Liver (tissue), 9 donors: ENCODE data around the gene MUL1. TPM values are rescaled to one million over a fixed set of nuclear protein-coding genes. Genes with fewer than 3 reads are reported as not detected.

ENCODE experiments used
- DNase-seq: peaks from one replicate; pipeline ENCODE4 v3.0.0-alpha.2; 2017; ENCODE audit warnings: low spot score
- H3K27ac ChIP-seq, 2 donors: one replicate each; pipeline ENCODE4 v1.7.0; 2013; ENCODE audit warnings: inconsistent platforms in 2 of 2, low read length in 2 of 2, control low read depth in 1 of 2, low read depth in 1 of 2, mild to moderate bottlenecking in 1 of 2
- H3K27me3 ChIP-seq, 4 donors: one replicate each; pipeline versions ENCODE4 v1.6.1 to v1.7.0; 2013; ENCODE audit warnings: low read length in 3 of 4, inconsistent platforms in 1 of 4, mild to moderate bottlenecking in 1 of 4, moderate library complexity in 1 of 4; ENCODE audit not compliant: control insufficient read depth in 4 of 4, insufficient read depth in 4 of 4
- H3K36me3 ChIP-seq, 4 donors: one replicate each; pipeline versions ENCODE4 v1.6.1 to v1.7.0; 2013; ENCODE audit warnings: low read length in 3 of 4, mild to moderate bottlenecking in 3 of 4, low read depth in 1 of 4, moderate library complexity in 1 of 4; ENCODE audit not compliant: control insufficient read depth in 4 of 4, insufficient read depth in 3 of 4
- H3K4me1 ChIP-seq, 4 donors: one replicate each; pipeline versions ENCODE4 v1.6.1 to v1.7.0; 2013; ENCODE audit warnings: low read length in 3 of 4, mild to moderate bottlenecking in 3 of 4, moderate library complexity in 1 of 4; ENCODE audit not compliant: control insufficient read depth in 4 of 4, insufficient read depth in 4 of 4
- H3K4me3 ChIP-seq, 3 donors: one replicate each; pipeline versions ENCODE4 v1.6.1 to v1.7.0; 2013; ENCODE audit warnings: low read length in 3 of 3, control low read depth in 1 of 3, low read depth in 1 of 3, mild to moderate bottlenecking in 1 of 3
- H3K9ac ChIP-seq, 2 donors: one replicate each; pipeline ENCODE4 v1.7.0; 2013; ENCODE audit warnings: low read length in 2 of 2, mild to moderate bottlenecking in 2 of 2, moderate library complexity in 2 of 2, control low read depth in 1 of 2, low read depth in 1 of 2
- H3K9me3 ChIP-seq, 4 donors: one replicate each; pipeline versions ENCODE4 v1.6.1 to v1.7.0; 2013; ENCODE audit warnings: low read length in 3 of 4; ENCODE audit not compliant: control insufficient read depth in 4 of 4
- EGR1 ChIP-seq, 2 donors: IDR thresholded peaks; 2 replicates each; pipeline ENCODE4 v1.6.1; 2016 to 2018; ENCODE audit warnings: antibody characterized with exemption in 2 of 2, low read depth in 2 of 2
- FOXA1 ChIP-seq: IDR thresholded peaks from 2 replicates; pipeline ENCODE4 v1.6.1; 2016; ENCODE audit warnings: antibody characterized with exemption
- FOXA2 ChIP-seq: IDR thresholded peaks from 2 replicates; pipeline ENCODE4 v1.6.1; 2016; ENCODE audit warnings: antibody characterized with exemption
- GABPA ChIP-seq, 2 donors: IDR thresholded peaks in 1 of 2; conservative IDR thresholded peaks in 1 of 2; 2 replicates each; pipeline ENCODE4 v1.6.1; 2016; ENCODE audit warnings: antibody characterized with exemption in 2 of 2, mild to moderate bottlenecking in 1 of 2, moderate library complexity in 1 of 2
- HNF4A ChIP-seq, 2 donors: conservative IDR thresholded peaks; 2 replicates each; pipeline ENCODE4 v1.6.1; 2016; ENCODE audit warnings: antibody characterized with exemption in 2 of 2, mild to moderate bottlenecking in 2 of 2
- HNF4G ChIP-seq: IDR thresholded peaks from 2 replicates; pipeline ENCODE4 v1.6.1; 2016; ENCODE audit warnings: antibody characterized with exemption
- JUND ChIP-seq, 2 donors: IDR thresholded peaks; 2 replicates each; pipeline ENCODE4 v1.6.1; 2016; ENCODE audit warnings: antibody characterized with exemption in 2 of 2
- NR2F2 ChIP-seq: IDR thresholded peaks from 2 replicates; pipeline ENCODE4 v1.6.1; 2016; ENCODE audit warnings: antibody characterized with exemption
- RAD21 ChIP-seq, 2 donors: IDR thresholded peaks; 2 replicates each; pipeline ENCODE4 v1.6.1; 2016; ENCODE audit warnings: antibody characterized with exemption in 2 of 2, mild to moderate bottlenecking in 2 of 2
- RXRA ChIP-seq, 2 donors: IDR thresholded peaks; 2 replicates each; pipeline ENCODE4 v1.6.1; 2017 to 2018; ENCODE audit warnings: antibody characterized with exemption in 2 of 2, mild to moderate bottlenecking in 1 of 2
- SP1 ChIP-seq: IDR thresholded peaks from 2 replicates; pipeline ENCODE4 v1.6.1; 2018; ENCODE audit warnings: antibody characterized with exemption, mild to moderate bottlenecking
- TAF1 ChIP-seq: conservative IDR thresholded peaks from 2 replicates; pipeline ENCODE4 v1.6.1; 2016; ENCODE audit warnings: antibody characterized with exemption, mild to moderate bottlenecking
- YY1 ChIP-seq: IDR thresholded peaks from 2 replicates; pipeline ENCODE4 v1.6.1; 2016; ENCODE audit warnings: antibody characterized with exemption, mild to moderate bottlenecking
- WGBS: extraction: QIAGEN DNeasy Blood & Tissue Kit; methylation state at CpG from one replicate; pipeline ENCODE4 v1.1.7; 2013; 5-methylcytosine and 5-hydroxymethylcytosine counted together
- polyA plus RNA-seq, 2 donors: library from polyadenylated mRNA; stranded (reverse) in 1 of 2; unstranded in 1 of 2; fragments of 200-250 nt in 1 of 2; fragments of >200 nt in 1 of 2; fragmentation: Nextera tagmentation in 1 of 2; extraction: Ambion mirVana in 1 of 2; gene quantifications; one replicate each; pipeline versions ENCODE4 v1.2.1 to v1.2.3, GENCODE V29; 2013 to 2015
- total RNA-seq, 2 donors: library from RNA; depleted of rRNA; stranded (reverse); fragments of >200 nt; gene quantifications; one replicate each; pipeline ENCODE4 v1.2.3, GENCODE V29; 2014
- TF ChIP-seq, protein P1 (sequence below): IDR thresholded peaks from 2 replicates; pipeline ENCODE4 v1.6.1; 2016; ENCODE audit warnings: antibody characterized with exemption
- TF ChIP-seq, protein P2 (sequence below): fragments of 150-350 bp; IDR thresholded peaks from 2 replicates; pipeline ENCODE4 v1.5.1; 2017; ENCODE audit warnings: improper control_type of control experiment, low read depth, low read length; ENCODE audit not compliant: missing input control
- TF ChIP-seq, protein P3 (sequence below): IDR thresholded peaks from 2 replicates; pipeline ENCODE4 v1.6.1; 2016; ENCODE audit warnings: antibody characterized with exemption
- TF ChIP-seq, protein P4 (sequence below): IDR thresholded peaks from 2 replicates; pipeline ENCODE4 v1.6.1; 2016; ENCODE audit warnings: antibody characterized with exemption, mild to moderate bottlenecking
- TF ChIP-seq, protein P5 (sequence below): IDR thresholded peaks from 2 replicates; pipeline ENCODE4 v1.6.1; 2016; ENCODE audit warnings: antibody characterized with exemption
- donor health status: healthy.
- donor health status: healthy.
- donor health status: healthy.
- donor health status: healthy.
- donor health status: healthy.

MUL1 gene
- total and polyA plus RNA-seq, 4 donors, result 9.5 to 19.4 (median 16.8) TPM

DNA sequence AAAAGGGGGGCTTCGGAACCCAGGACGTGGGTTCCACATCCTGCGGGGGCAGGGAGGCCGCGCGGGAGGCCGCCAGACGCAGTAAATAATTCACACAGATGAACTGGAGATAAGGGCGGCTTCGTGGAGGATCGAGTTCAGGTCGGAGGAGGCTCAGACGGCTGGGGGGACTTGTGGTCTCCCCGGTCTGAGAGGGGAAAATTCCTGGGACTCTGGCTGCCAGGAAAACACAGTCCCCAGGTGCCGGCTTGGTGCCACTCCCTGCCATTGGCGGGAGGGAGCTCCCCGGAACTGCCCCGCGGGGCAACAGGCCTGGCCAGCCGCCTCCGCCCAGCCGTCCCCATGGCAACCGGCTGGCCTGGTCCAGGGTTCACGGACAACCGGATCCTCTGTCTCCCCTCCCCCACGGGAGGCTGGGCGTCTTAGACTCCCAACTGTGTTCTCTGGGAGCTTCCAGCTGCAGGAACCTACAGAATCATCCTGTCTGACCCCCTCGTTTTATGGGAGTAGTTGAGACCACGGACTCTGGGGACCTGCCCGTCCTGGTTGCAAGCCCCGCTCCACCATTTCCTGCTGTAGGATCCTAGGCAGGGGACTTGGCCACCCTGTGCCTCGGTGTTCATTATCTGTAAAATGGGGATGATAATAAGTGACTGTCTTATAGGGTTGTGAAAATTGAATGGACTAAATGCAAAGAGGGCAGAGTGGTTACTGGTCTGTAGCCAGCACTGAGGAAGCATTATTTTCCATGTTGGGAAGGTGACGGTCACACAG is 31.5 kb downstream of the MUL1 start:
- Histone ChIP-seq H3K27ac (peak overlapping the region; percentile 85 to 86), H3K4me1 (peaks cover 30 to 76% (median 62%) of the 10 kb centered on the region in 4 donors), H3K27me3 (no peaks in the 10 kb centered on the region), H3K36me3 (no peaks in the 10 kb centered on the region), H3K9ac (peak overlapping the region; percentile 19 to 33), H3K9me3 (no peaks in the 10 kb centered on the region), H3K4me3 (peak overlapping the region; percentile 41 to 57 (median 45))
- peak; percentile 80 for DNase-seq
- 7% methylated on average over 33 of the region's 33 CpGs for WGBS
- no peak for TF ChIP-seq NR2F2
- no peak for TF ChIP-seq TAF1
- TF ChIP-seq HNF4G, result peak; percentile 68
- TF ChIP-seq GABPA (IDR thresholded peaks at IDR 0.05 in 1 of 2, conservative IDR thresholded peaks at IDR 0.05 in 1 of 2), result peak in 1 of 2 donors; percentile 70
- TF ChIP-seq RAD21 (IDR thresholded peaks at IDR 0.05), result peak in 1 of 2 donors; percentile 8
- TF ChIP-seq, protein P1, sequence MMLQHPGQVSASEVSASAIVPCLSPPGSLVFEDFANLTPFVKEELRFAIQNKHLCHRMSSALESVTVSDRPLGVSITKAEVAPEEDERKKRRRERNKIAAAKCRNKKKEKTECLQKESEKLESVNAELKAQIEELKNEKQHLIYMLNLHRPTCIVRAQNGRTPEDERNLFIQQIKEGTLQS, result no peak
- TF ChIP-seq JUND (IDR thresholded peaks at IDR 0.05), result peak in 1 of 2 donors; percentile 41
- TF ChIP-seq RXRA (IDR thresholded peaks at IDR 0.05), result peak; percentile 77 to 81
- TF ChIP-seq, protein P2, sequence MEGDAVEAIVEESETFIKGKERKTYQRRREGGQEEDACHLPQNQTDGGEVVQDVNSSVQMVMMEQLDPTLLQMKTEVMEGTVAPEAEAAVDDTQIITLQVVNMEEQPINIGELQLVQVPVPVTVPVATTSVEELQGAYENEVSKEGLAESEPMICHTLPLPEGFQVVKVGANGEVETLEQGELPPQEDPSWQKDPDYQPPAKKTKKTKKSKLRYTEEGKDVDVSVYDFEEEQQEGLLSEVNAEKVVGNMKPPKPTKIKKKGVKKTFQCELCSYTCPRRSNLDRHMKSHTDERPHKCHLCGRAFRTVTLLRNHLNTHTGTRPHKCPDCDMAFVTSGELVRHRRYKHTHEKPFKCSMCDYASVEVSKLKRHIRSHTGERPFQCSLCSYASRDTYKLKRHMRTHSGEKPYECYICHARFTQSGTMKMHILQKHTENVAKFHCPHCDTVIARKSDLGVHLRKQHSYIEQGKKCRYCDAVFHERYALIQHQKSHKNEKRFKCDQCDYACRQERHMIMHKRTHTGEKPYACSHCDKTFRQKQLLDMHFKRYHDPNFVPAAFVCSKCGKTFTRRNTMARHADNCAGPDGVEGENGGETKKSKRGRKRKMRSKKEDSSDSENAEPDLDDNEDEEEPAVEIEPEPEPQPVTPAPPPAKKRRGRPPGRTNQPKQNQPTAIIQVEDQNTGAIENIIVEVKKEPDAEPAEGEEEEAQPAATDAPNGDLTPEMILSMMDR, result no peak
- TF ChIP-seq, protein P3, sequence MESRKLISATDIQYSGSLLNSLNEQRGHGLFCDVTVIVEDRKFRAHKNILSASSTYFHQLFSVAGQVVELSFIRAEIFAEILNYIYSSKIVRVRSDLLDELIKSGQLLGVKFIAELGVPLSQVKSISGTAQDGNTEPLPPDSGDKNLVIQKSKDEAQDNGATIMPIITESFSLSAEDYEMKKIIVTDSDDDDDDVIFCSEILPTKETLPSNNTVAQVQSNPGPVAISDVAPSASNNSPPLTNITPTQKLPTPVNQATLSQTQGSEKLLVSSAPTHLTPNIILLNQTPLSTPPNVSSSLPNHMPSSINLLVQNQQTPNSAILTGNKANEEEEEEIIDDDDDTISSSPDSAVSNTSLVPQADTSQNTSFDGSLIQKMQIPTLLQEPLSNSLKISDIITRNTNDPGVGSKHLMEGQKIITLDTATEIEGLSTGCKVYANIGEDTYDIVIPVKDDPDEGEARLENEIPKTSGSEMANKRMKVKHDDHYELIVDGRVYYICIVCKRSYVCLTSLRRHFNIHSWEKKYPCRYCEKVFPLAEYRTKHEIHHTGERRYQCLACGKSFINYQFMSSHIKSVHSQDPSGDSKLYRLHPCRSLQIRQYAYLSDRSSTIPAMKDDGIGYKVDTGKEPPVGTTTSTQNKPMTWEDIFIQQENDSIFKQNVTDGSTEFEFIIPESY, result no peak
- TF ChIP-seq YY1, result peak; percentile 83
- TF ChIP-seq, protein P4, sequence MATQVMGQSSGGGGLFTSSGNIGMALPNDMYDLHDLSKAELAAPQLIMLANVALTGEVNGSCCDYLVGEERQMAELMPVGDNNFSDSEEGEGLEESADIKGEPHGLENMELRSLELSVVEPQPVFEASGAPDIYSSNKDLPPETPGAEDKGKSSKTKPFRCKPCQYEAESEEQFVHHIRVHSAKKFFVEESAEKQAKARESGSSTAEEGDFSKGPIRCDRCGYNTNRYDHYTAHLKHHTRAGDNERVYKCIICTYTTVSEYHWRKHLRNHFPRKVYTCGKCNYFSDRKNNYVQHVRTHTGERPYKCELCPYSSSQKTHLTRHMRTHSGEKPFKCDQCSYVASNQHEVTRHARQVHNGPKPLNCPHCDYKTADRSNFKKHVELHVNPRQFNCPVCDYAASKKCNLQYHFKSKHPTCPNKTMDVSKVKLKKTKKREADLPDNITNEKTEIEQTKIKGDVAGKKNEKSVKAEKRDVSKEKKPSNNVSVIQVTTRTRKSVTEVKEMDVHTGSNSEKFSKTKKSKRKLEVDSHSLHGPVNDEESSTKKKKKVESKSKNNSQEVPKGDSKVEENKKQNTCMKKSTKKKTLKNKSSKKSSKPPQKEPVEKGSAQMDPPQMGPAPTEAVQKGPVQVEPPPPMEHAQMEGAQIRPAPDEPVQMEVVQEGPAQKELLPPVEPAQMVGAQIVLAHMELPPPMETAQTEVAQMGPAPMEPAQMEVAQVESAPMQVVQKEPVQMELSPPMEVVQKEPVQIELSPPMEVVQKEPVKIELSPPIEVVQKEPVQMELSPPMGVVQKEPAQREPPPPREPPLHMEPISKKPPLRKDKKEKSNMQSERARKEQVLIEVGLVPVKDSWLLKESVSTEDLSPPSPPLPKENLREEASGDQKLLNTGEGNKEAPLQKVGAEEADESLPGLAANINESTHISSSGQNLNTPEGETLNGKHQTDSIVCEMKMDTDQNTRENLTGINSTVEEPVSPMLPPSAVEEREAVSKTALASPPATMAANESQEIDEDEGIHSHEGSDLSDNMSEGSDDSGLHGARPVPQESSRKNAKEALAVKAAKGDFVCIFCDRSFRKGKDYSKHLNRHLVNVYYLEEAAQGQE, result peak; percentile 27
- TF ChIP-seq EGR1 (IDR thresholded peaks at IDR 0.05; ENCODE audit: low read depth in 2 of 2), result peak in 1 of 2 donors; percentile 31
- TF ChIP-seq SP1, result peak; percentile 88
- peak; percentile 80 to 82 for TF ChIP-seq HNF4A (conservative IDR thresholded peaks at IDR 0.05)
- TF ChIP-seq, protein P5, sequence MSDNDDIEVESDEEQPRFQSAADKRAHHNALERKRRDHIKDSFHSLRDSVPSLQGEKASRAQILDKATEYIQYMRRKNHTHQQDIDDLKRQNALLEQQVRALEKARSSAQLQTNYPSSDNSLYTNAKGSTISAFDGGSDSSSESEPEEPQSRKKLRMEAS, result peak; percentile 33
- no peak for TF ChIP-seq FOXA1
- TF ChIP-seq FOXA2, result no peak
